ENCODE results near the gene ANO5. TPM values are rescaled to one million over a fixed set of nuclear protein-coding genes. Genes with fewer than 3 reads are reported as not detected.

The ANO5 gene
- total RNA-seq, 1 experiment from 2014 or later = 1.1 TPM

- H3K9me2 ChIP-seq (ENCODE audit: insufficient read depth) = no peaks in the 10 kb centered on the region
- H3K79me2 ChIP-seq (ENCODE audit: insufficient read depth, low read length) = no peaks in the 10 kb centered on the region
- ChIA-PET CTCF (interaction anchor here (0.7 to 1.1 kb wide), 2 partner anchors 60 to 135 kb away, joined by 3 to 4 read pairs; no protein-coding TSS in a partner anchor), POLR2A (no interaction called here), RAD21 (ENCODE audit: low non-redundant PET in 1 of 2, low total read pairs in 2 of 2, uncharacterized antibody in 2 of 2, unreplicated experiment in 2 of 2) (no interaction called here)
- H3K36me3 ChIP-seq (ENCODE audit: control insufficient read depth in 1 of 2, insufficient read depth in 2 of 2, low read length in 2 of 2) = no peaks in the 10 kb centered on the region
- no peaks in the 10 kb centered on the region for H4K20me1 ChIP-seq (ENCODE audit: insufficient read depth)
- no peak overlapping the region for H2AFZ ChIP-seq (ENCODE audit: low read depth, low read length, poor library complexity, severe bottlenecking)
- no peak overlapping the region for H3K27ac ChIP-seq (ENCODE audit: low read depth, low read length)
- H3K4me2 ChIP-seq (ENCODE audit: low read length) = no peak overlapping the region
- BruUV-seq (replicated peaks) = no TSS peak
- intact Hi-C loops (cut with micrococcal nuclease) = loop anchor here (1.0 to 2.0 kb wide), 3 partner anchors 59 to 1656 kb away; no protein-coding TSS in a partner anchor
- ATAC-seq = peak; percentile 53
- H3K9ac ChIP-seq (ENCODE audit: low read length) = no peak overlapping the region
- no peaks in the 10 kb centered on the region for H3K9me3 ChIP-seq (ENCODE audit: control insufficient read depth in 1 of 2, insufficient read depth in 1 of 2, low read depth in 1 of 2, low read length in 2 of 2)
- no peak overlapping the region for H3K4me3 ChIP-seq (replicated peaks in 1 of 2; ENCODE audit: low read depth in 1 of 2, low read length in 2 of 2)
- DNase-seq (ENCODE audit: low read depth, low spot score) = peak; percentile 18
- H3K27me3 ChIP-seq (ENCODE audit: insufficient read depth, low read length) = 0 out of 2 replicates have a peak, but pooled peaks cover 3% of the 10 kb centered on the region
- TF ChIP-seq RAD21 (IDR thresholded peaks at IDR 0.05; ENCODE audit: low read depth) = peak; percentile 42
- no peak for TF ChIP-seq SRF (IDR thresholded peaks at IDR 0.05; ENCODE audit: low read depth)
- TF ChIP-seq, protein P1, sequence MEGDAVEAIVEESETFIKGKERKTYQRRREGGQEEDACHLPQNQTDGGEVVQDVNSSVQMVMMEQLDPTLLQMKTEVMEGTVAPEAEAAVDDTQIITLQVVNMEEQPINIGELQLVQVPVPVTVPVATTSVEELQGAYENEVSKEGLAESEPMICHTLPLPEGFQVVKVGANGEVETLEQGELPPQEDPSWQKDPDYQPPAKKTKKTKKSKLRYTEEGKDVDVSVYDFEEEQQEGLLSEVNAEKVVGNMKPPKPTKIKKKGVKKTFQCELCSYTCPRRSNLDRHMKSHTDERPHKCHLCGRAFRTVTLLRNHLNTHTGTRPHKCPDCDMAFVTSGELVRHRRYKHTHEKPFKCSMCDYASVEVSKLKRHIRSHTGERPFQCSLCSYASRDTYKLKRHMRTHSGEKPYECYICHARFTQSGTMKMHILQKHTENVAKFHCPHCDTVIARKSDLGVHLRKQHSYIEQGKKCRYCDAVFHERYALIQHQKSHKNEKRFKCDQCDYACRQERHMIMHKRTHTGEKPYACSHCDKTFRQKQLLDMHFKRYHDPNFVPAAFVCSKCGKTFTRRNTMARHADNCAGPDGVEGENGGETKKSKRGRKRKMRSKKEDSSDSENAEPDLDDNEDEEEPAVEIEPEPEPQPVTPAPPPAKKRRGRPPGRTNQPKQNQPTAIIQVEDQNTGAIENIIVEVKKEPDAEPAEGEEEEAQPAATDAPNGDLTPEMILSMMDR (IDR thresholded peaks at IDR 0.05 in 2 of 3, conservative IDR thresholded peaks at IDR 0.05 in 1 of 3; ENCODE audit: borderline replicate concordance in 1 of 3, insufficient read depth in 1 of 3, low read depth in 2 of 3, low read length in 2 of 3) = peak; percentile 29 to 64 (median 33); a peak in 5 of 6 replicates
- no peaks in the 10 kb centered on the region for H3K4me1 ChIP-seq (ENCODE audit: control insufficient read depth in 1 of 2, insufficient read depth in 2 of 2, low read length in 2 of 2)
These were observed 111.6 kb downstream of the ANO5 start for GRCh38 chr11:22304337-22304961.

GRCh38 chr11:22317656-22318055 is 124.8 kb downstream of the ANO5 start:
- ChIA-PET RAD21 (ENCODE audit: low non-redundant PET in 1 of 2, low total read pairs in 2 of 2, uncharacterized antibody in 2 of 2, unreplicated experiment in 2 of 2) (no interaction called here), CTCF (no interaction called here)

More at GRCh38 chr11:22317656-22318055, 124.8 kb downstream of the ANO5 start:
- POLR2A ChIA-PET = no interaction called here
- Histone ChIP-seq H3K27me3 (ENCODE audit: insufficient read depth, low read length) (peaks cover 3% of the 10 kb centered on the region; the same call in 1 of the 2 replicates), H3K9me3 (ENCODE audit: control insufficient read depth in 1 of 2, insufficient read depth in 1 of 2, low read depth in 1 of 2, low read length in 2 of 2) (no peaks in the 10 kb centered on the region), H3K27ac (ENCODE audit: low read depth, low read length) (no peak overlapping the region), H3K4me1 (ENCODE audit: control insufficient read depth in 1 of 2, insufficient read depth in 2 of 2, low read length in 2 of 2) (no peaks in the 10 kb centered on the region), H3K36me3 (ENCODE audit: control insufficient read depth in 1 of 2, insufficient read depth in 2 of 2, low read length in 2 of 2) (no peaks in the 10 kb centered on the region), H4K20me1 (ENCODE audit: insufficient read depth) (no peaks in the 10 kb centered on the region), H3K79me2 (ENCODE audit: insufficient read depth, low read length) (no peaks in the 10 kb centered on the region), H3K4me3 (replicated peaks in 1 of 2; ENCODE audit: low read depth in 1 of 2, low read length in 2 of 2) (no peak overlapping the region), H3K9ac (ENCODE audit: low read length) (no peak overlapping the region), H3K4me2 (ENCODE audit: low read length) (no peak overlapping the region), H2AFZ (ENCODE audit: low read depth, low read length, poor library complexity, severe bottlenecking) (no peak overlapping the region), H3K9me2 (ENCODE audit: insufficient read depth) (no peaks in the 10 kb centered on the region)
- DNase-seq (ENCODE audit: low read depth, low spot score) (no peak), ATAC-seq (no peak)
- no peak for TF ChIP-seq SP1 (IDR thresholded peaks at IDR 0.05; ENCODE audit: low read depth)
- no peak for TF ChIP-seq YY1 (IDR thresholded peaks at IDR 0.05; ENCODE audit: extremely low read depth, insufficient replicate concordance, low read depth, low read length)
- TF ChIP-seq ZNF274 (IDR thresholded peaks at IDR 0.05; ENCODE audit: low read depth, low read length) = no peak
- TF ChIP-seq RAD21 (IDR thresholded peaks at IDR 0.05; ENCODE audit: low read depth) = no peak
- no peak for TF ChIP-seq JUND (IDR thresholded peaks at IDR 0.05)
- no peak for TF ChIP-seq FOSL1 (IDR thresholded peaks at IDR 0.05; ENCODE audit: low read depth)
- TF ChIP-seq POLR2A (IDR thresholded peaks at IDR 0.05; ENCODE audit: borderline replicate concordance, extremely low read depth, insufficient read depth, insufficient read length) = no peak
- no TSS peak for BruUV-seq (replicated peaks)
- intact Hi-C loops (cut with micrococcal nuclease) = no loop called here

All from HCT116 (cell line).